ENCODE measurements around the gene SDHB.

Gene SDHB

GRCh38 chr1:16981269-16981849 is 72.5 kb downstream of the SDHB start:
- DNase-seq, result no peak

GRCh38 chr1:16980473-16981268 is 73.2 kb downstream of the SDHB start, which contains the start of gene MFAP2:
TSS of gene MFAP2 (minus strand) at chr1:16980620. CDS start at chr1:16978273, 2,347 bp downstream.
- no peak for DNase-seq

GRCh38 chr1:16979475-16980327 is 74.1 kb downstream of the SDHB start:
- DNase-seq, result no peak

GRCh38 chr1:16978567-16979474 is 75.0 kb downstream of the SDHB start:
- DNase-seq, result no peak

- DNase-seq, result no peak
These were observed 75.7 kb downstream of the SDHB start for GRCh38 chr1:16978139-16978538.

- no peak for DNase-seq
These were observed 76.5 kb downstream of the SDHB start for GRCh38 chr1:16977377-16977776.

DNA sequence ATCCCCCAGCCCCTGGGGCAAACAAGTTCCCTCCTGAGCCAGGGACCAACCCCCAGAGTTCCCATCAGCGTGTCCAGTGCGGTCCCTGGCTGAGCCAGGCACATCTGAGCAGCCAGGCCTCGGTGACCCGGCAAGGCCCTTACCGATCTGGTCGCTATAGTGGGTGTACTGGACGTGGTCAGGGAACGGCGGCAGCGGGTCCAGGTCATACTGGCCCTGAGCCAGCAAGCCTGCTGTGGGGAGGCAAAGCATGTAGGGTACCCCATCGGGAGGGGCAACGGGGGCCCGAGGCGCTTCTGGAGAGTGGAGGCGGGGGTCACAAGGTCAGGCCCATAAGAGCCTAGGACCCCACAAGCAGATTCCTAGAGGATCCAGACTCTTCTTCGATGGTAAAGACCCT is 76.9 kb downstream of the SDHB start:
- no peak for DNase-seq

- DNase-seq, result no peak
These were observed 78.0 kb downstream of the SDHB start for GRCh38 chr1:16975838-16976237.

DNA sequence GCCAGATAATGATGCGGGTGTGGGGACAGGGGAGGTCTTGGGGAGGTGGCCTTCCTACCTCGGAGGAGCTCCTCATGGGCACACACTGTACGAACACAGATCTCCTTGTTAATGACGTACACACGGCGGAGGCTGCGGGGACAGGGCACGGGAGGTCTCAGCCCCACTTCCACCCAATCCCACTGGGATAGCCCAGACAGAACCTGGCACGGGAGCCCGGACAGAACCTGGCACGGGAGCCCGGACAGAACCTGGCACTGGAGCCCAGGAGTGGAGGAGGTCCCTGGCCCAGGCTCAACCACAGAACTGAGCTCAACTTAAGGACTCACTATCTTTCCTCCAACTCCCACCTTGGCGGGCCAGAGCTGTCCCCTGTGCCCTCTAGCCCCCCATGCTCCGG is 78.6 kb downstream of the SDHB start:
- DNase-seq, result no peak

GRCh38 chr1:16973215-16973614 is 80.6 kb downstream of the SDHB start:
- DNase-seq, result no peak

GRCh38 chr1:16972189-16972895 is 81.5 kb downstream of the SDHB start:
- DNase-seq, result no peak

DNA sequence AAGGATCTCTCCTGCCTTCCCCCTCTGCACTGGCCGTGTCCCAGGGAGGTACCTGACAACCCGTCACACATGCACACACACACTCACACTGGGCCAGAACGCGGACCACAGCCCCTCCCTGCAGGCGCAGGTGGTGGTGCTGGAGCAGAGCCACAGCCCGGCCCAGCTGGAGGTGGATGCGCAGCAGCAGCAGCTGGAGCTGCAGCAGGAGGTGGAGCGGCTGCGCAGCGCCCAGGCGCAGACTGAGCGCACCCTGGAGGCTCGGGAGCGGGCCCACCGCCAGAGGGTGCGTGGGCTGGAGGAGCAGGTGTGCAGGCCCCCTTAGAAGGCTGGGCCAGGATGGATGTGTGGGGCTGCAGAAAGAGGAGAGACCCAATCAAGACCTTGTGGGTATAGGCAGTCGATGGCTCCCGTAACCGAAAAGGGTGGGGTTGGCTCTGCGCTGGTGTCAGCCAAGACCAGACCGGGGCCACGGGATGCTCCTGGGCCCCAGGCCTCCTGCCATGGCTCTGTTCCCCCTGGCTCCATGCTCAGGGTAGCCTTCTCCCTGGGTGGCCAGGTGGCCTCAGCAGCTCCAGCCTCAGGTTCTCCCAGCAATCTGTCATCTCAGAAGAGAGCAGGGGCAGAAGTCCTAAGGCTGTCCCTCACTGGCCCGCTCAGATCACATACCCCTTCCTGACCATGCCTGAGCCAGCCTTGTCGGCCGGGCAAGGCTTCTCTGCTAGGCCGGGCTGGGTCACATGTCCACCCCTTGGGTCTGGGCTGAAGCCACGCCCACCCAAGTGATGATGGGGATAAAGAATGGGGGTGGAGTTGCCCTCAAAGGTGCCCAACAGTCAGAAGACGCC is 82.3 kb downstream of the SDHB start:
- no peak for DNase-seq

- no peak for DNase-seq
These were observed 83.5 kb downstream of the SDHB start for GRCh38 chr1:16970132-16970910.

- no peak for DNase-seq
These were observed 84.2 kb downstream of the SDHB start for GRCh38 chr1:16969651-16970050.

- DNase-seq, result no peak
These were observed 84.7 kb downstream of the SDHB start for GRCh38 chr1:16969057-16969611.

Measured in activated naive CD4-positive, alpha-beta T cell treated with anti-CD3 and anti-CD28 coated beads, Interleukin-2, amount 50 U/mL, for 16 hours (primary cell).